HepG2 (cell line): ENCODE data around the gene PPP4R4. TPM values are rescaled to one million over a fixed set of nuclear protein-coding genes. Genes with fewer than 3 reads are reported as not detected.

Experiments used
- ATM ChIP-seq: fragments of 450-650 bp; IDR thresholded peaks from 2 replicates; pipeline ENCODE4 v1.7.1; 2017; ENCODE audit warnings: mild to moderate bottlenecking, borderline replicate concordance
- CTCF ChIP-seq: sonication (generic); formaldehyde crosslinking; IDR thresholded peaks from 2 replicates; pipeline ENCODE4 v1.5.0; 2020; ENCODE audit warnings: mild to moderate bottlenecking, missing genetic modification reagents, moderate library complexity
- ELF3 ChIP-seq: IDR thresholded peaks from 2 replicates; pipeline ENCODE4 v1.6.1; 2016; ENCODE audit warnings: missing genetic modification reagents, missing compliant biosample characterization
- HBP1 ChIP-seq: IDR thresholded peaks from 2 replicates; pipeline ENCODE4 v1.6.1; 2016; ENCODE audit warnings: low read depth, control low read depth
- HMGXB4 ChIP-seq, 2 experiments: sonication (generic) in 1 of 2; formaldehyde crosslinking in 1 of 2; IDR thresholded peaks; 2 replicates each; pipeline versions ENCODE4 v1.4.0 to v1.6.1; 2018 to 2020; ENCODE audit warnings: missing genetic modification reagents in 2 of 2, borderline replicate concordance in 1 of 2, low read depth in 1 of 2, mild to moderate bottlenecking in 1 of 2, missing biosample characterization in 1 of 2
- SP1 ChIP-seq, 2 experiments: fragments of 450-650 bp in 1 of 2; sonication (generic) in 1 of 2; formaldehyde crosslinking in 1 of 2; IDR thresholded peaks; 2 replicates each; pipeline versions ENCODE4 v1.4.0 to v1.6.1; 2016 to 2020; ENCODE audit warnings: missing genetic modification reagents in 1 of 2
- ZBTB40 ChIP-seq, 2 experiments: fragments of 450-650 bp in 1 of 2; sonication (generic) in 1 of 2; formaldehyde crosslinking in 1 of 2; IDR thresholded peaks; 2 replicates each; pipeline versions ENCODE4 v1.6.1 to v1.8.0; 2016 to 2022; ENCODE audit warnings: antibody characterized with exemption in 1 of 2, mild to moderate bottlenecking in 1 of 2, missing genetic modification reagents in 1 of 2
- ZNF713 ChIP-seq: sonication (generic); formaldehyde crosslinking; IDR thresholded peaks from 2 replicates; pipeline ENCODE4 v1.4.0; 2020; ENCODE audit warnings: mild to moderate bottlenecking, missing genetic modification reagents
- ZNF770 ChIP-seq: sonication (generic); formaldehyde crosslinking; IDR thresholded peaks from 2 replicates; pipeline ENCODE4 v1.5.0; 2020; ENCODE audit warnings: mild to moderate bottlenecking, missing genetic modification reagents
- polyA plus RNA-seq, 8 experiments: library from polyadenylated mRNA; depleted of rRNA in 3 of 8; stranded (reverse) in 7 of 8; unstranded in 1 of 8; fragments of >200 nt; fragmentation: Illumina TruSeq in 4 of 8; extraction: Trizol in 4 of 8; gene quantifications; 2 replicates each; pipeline versions ENCODE4 v1.2.1 to v1.2.3, GENCODE V29; 2011 to 2016; ENCODE audit warnings: low read depth in 4 of 8, missing spikeins in 1 of 8, mixed read lengths in 1 of 8; ENCODE audit not compliant: insufficient read depth in 1 of 8
- total RNA-seq, 5 experiments: library from RNA; depleted of rRNA; stranded (reverse); fragments of >200 nt; fragmentation: Illumina TruSeq; extraction: Trizol; gene quantifications; 2 replicates each; pipeline ENCODE4 v1.2.3, GENCODE V29; 2016; ENCODE audit warnings: low read depth in 1 of 5

PPP4R4 gene
- total and polyA plus RNA-seq, 2 of the 13 experiments (the other 11 are each of a cell fraction or from before 2014, with no cell fraction given) = 9.5 to 19.8 TPM

GRCh38 chr14:94132285-94132887 lies 41.7 kb upstream of the PPP4R4 start (continued):
- TF ChIP-seq ZBTB40 (IDR thresholded peaks at IDR 0.05) (no peak), ZBTB40 (CRISPR knock-in tag; IDR thresholded peaks at IDR 0.05) (no peak), HBP1 (CRISPR knock-in tag) (no peak), CTCF (CRISPR knock-in tag) (peak; percentile 68), SP1 (IDR thresholded peaks at IDR 0.05) (no peak), SP1 (CRISPR knock-in tag; IDR thresholded peaks at IDR 0.05) (no peak), HMGXB4 (CRISPR knock-in tag; IDR thresholded peaks at IDR 0.05; ENCODE audit: borderline replicate concordance in 1 of 2, low read depth in 1 of 2) (0 out of 4 replicates have a peak, but pooled peaks of 1 of the 2 experiments have one; percentile 26), ELF3 (CRISPR knock-in tag) (no peak), ATM (no peak), ZNF713 (CRISPR knock-in tag) (no peak), ZNF770 (CRISPR knock-in tag) (no peak)
